ENCODE data around the gene POP7. TPM values are rescaled to one million over a fixed set of nuclear protein-coding genes. Genes with fewer than 3 reads are reported as not detected.

Gene POP7
- total and polyA plus RNA-seq, 8 donors, result 23.3 to 70.1 (median 38.7) TPM; not detected in 1

GRCh38 chr7:100689230-100690135 lies 16.4 kb upstream of the POP7 start:
- Histone ChIP-seq H3K4me1 (peaks cover 34 to 68% (median 53%) of the 10 kb centered on the region in 4 donors), H3K27me3 (no peaks in the 10 kb centered on the region), H3K4me3 (no peak overlapping the region), H3K9me3 (no peaks in the 10 kb centered on the region), H3K27ac (no peak overlapping the region), H3K36me3 (peaks cover 40 to 56% (median 53%) of the 10 kb centered on the region in 4 donors)
- intact Hi-C loops (cut with DNase I; ENCODE audit: low total_unique reads), result no loop called here
- TF ChIP-seq EP300 (IDR thresholded peaks at IDR 0.05), result no peak
- WGBS, 5 donors, result 81 to 87% (median 86%) methylated on average over 16 to 18 of the region's 18 CpGs
- DNase-seq, result peak in 1 of 2 donors; percentile 9

GRCh38 chr7:100691676-100692577 lies 14.0 kb upstream of the POP7 start:
- Histone ChIP-seq H3K36me3 (peaks cover 16 to 31% (median 28%) of the 10 kb centered on the region in 4 donors), H3K4me3 (peak overlapping the region; percentile 88 to 98 (median 95)), H3K27me3 (no peaks in the 10 kb centered on the region), H3K4me1 (peaks cover 37 to 71% (median 61%) of the 10 kb centered on the region in 4 donors), H3K27ac (peak overlapping the region in 3 of 5 donors; percentile 22 to 90 (median 87)), H3K9me3 (no peaks in the 10 kb centered on the region)
- 22 to 30% (median 29%) methylated on average over 25 to 28 of the region's 28 CpGs for WGBS, 5 donors
- peak; percentile 81 to 92 for DNase-seq
- intact Hi-C loops (cut with DNase I; ENCODE audit: low total_unique reads), result no loop called here
- peak in 1 of 3 donors; percentile 46 for TF ChIP-seq POLR2AphosphoS5 (IDR thresholded peaks at IDR 0.05)
- peak in 5 of 7 experiments; percentile 77 to 95 (median 92) for TF ChIP-seq CTCF (IDR thresholded peaks at IDR 0.05)
- TF ChIP-seq POLR2A (IDR thresholded peaks at IDR 0.05), result no peak

GRCh38 chr7:100692578-100692961 lies 13.4 kb upstream of the POP7 start:
- Histone ChIP-seq H3K27ac (peak overlapping the region in 3 of 5 donors; percentile 77 to 90 (median 87)), H3K27me3 (no peaks in the 10 kb centered on the region), H3K36me3 (peaks cover 10 to 25% (median 22%) of the 10 kb centered on the region in 4 donors), H3K4me3 (peak overlapping the region; percentile 88 to 98 (median 95)), H3K4me1 (peaks cover 37 to 66% (median 61%) of the 10 kb centered on the region in 4 donors), H3K9me3 (no peaks in the 10 kb centered on the region)
- TF ChIP-seq POLR2A (IDR thresholded peaks at IDR 0.05) (no peak), EP300 (IDR thresholded peaks at IDR 0.05) (no peak), POLR2AphosphoS5 (IDR thresholded peaks at IDR 0.05) (no peak), CTCF (IDR thresholded peaks at IDR 0.05) (no peak)
- intact Hi-C loops (cut with DNase I; ENCODE audit: low total_unique reads), result no loop called here
- no peak for DNase-seq
- 45 to 54% (median 52%) methylated on average over 6 of the region's 6 CpGs for WGBS, 5 donors

- peak overlapping the region; percentile 88 to 98 (median 95) for H3K4me3 ChIP-seq
- no peaks in the 10 kb centered on the region for H3K9me3 ChIP-seq
- no peaks in the 10 kb centered on the region for H3K27me3 ChIP-seq
- peaks cover 37 to 58% (median 56%) of the 10 kb centered on the region in 4 donors for H3K4me1 ChIP-seq
- WGBS, 5 donors, result 0 to 1% (median 0%) methylated on average over 20 to 81 of the region's 81 CpGs
- peak overlapping the region; percentile 75 to 90 (median 77) for H3K27ac ChIP-seq
- peaks cover under 1 to 15% (median 13%) of the 10 kb centered on the region in 4 donors for H3K36me3 ChIP-seq
- peak in 1 of 2 donors; percentile 61 for DNase-seq
- intact Hi-C loops (cut with DNase I; ENCODE audit: low total_unique reads), result no loop called here
- TF ChIP-seq POLR2A (IDR thresholded peaks at IDR 0.05) (no peak), EP300 (IDR thresholded peaks at IDR 0.05) (no peak), CTCF (IDR thresholded peaks at IDR 0.05) (no peak), POLR2AphosphoS5 (IDR thresholded peaks at IDR 0.05) (no peak)
Observed at GRCh38 chr7:100693312-100694097, 12.4 kb upstream of the POP7 start.
